GM19397 (cell line): ENCODE data around the gene ASAP2.
"Not testable (repeated sequence)": the region's sequence is repeated elsewhere in the genome, so short reads cannot be mapped to it uniquely, and the experiment has no call there.

Source experiments
- ATAC-seq: cut with Tn5 transposase; IDR thresholded peaks from one replicate; pipeline ENCODE4 v1.9.1; 2021; ENCODE audit warnings: mild to moderate bottlenecking, moderate library complexity; ENCODE audit not compliant: unreplicated experiment

ASAP2 gene

DNA sequence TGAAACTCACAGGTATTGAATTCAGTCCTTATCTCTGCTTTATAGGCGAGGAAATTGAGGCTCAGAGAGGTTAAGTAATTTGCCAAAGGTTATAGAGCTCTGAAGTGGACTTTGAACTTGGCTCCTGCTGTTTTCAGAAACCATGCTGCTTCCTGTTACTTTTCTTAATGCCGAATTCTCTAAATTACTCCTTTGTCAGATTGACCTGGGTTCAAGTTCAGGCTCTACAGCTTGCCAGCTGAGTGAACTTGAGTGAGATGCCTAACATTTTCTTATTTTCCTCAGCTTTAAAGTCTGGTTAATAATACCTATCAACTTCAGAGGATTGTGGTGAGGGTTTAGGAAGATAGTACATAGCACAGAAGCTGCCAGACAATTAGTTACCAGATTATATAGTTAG, 3.4 kb downstream of the ASAP2 start:
- ATAC-seq: no peak

DNA sequence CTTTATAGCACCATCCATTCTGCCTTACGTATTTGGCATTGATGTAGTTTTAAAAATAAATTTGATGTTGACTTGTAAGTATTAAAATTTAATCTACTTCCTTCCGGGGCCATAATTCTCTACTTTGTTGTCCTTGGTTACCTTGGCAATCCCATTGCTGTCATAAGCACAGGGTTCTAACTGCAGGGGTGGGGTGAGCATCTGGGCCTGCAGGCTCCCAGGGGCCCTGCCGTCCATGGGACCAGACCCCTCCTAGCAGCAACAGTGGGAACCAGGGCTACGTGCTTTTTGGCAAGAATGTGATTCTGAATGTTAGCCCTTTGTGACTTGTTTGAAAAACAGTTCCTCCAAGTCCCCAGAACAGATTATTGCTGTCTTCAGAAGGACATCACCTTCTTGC, 4.9 kb downstream of the ASAP2 start:
- no peak for ATAC-seq

DNA sequence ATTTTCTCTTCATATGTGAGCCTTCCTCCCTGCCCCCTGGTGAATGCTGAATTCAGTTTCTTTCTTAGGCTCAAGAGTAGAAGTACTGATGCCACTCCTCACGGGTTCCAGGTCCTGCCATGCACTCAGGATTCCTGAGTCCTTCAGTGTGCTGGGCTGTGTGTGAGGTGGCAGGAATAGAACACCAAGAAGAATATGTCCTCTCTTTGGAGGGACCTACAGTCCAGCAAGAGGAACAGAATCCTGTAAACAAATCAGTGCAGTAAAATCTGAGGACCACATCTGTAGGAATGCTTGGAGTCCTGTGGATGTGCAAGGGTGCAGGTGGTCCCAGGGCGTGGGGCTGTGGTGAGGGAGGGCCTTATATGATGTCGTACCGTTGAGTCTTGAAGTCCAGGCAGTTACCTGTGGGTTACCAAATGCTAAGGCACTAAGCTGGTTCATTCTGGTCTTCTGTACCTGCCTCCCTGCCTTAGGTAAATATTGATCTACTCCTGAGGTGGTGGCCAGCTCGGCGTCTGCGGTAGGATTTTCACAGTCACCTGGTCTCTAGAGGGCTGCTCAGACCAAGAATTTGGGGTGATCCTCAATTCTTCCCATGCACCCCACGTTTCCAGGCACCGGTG, 5.5 kb downstream of the ASAP2 start:
- ATAC-seq: no peak

DNA sequence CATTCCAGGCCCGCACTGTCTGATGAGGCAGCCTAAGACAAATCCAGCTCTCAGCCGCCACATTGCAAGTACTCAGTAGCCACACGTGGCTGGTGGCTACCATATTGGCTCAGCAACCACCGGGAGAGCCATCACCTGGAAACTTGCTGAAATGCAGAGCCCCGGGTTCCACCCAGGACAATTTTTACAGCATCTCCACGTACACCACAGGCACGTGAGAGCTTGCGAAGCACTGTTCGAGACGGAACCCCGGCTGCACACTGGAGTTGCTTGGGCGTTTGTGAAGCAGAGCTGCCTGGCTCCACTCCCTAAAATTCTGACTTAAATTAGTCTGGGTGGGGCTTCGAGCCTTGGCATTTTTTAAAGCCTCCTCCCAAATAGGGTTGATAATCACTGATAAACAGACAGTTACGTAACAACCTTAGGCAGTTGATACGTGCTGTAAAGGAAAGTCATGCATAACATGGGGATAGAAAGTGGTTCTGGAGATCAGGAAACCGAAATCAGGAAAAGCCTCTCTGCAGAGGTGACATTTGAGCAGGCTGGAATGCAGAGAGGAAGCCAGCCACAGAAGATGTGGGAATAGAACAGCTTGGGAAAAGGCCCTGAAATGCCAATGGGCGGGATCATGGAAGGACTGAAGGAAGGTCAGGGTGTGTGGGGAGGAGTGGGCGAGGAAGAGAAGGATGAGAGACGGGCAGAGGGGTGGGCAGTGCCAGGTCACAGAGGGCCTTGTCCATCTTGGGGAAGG, 6.2 kb downstream of the ASAP2 start:
- ATAC-seq: no peak

DNA sequence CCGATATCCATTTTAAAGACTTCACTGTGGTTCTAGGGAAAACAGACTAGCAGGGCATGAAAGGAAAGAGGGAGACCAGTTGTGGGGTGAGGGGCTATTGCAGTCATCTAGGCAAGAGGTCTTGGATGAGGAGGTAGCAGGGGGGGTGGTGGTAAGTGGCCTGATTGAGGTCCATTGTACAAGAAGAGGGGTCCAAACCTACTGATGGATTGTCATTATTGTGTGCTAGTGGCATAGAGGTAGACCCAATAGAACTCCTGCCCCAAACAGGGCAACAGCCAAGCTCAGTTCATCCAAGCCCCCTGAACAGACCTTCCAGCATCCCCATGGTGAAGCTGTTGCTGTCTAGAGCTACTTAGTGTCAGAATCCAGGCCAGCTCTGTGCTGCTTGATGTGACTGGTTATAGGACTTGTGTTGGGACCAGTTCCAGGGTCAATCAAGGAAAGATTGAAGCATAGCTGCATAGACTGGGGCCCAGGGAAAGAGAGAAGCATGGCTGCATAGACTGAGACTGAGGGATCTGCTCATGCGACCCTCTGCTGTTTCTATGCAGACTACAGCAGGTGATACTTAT, 7.0 kb downstream of the ASAP2 start:
- no peak for ATAC-seq

DNA sequence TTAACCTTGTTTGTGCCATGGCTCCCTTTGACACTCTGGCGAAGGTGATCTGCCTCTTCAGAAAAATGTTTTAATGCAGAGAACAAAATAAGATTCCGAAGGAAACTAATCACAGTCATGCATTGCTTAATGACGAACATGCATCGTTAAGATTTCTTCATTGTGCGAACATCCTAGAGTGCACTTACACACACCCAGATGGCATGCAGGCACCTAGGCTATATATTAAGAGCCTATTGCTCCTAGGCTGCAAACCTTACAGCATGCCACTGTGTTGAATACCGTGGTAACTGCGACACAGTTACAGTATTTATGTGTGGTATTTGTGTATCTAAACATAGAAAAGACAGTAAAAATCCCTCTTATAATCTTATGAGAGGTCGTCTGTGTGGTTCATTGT, 8.3 kb downstream of the ASAP2 start:
- ATAC-seq: no peak

DNA sequence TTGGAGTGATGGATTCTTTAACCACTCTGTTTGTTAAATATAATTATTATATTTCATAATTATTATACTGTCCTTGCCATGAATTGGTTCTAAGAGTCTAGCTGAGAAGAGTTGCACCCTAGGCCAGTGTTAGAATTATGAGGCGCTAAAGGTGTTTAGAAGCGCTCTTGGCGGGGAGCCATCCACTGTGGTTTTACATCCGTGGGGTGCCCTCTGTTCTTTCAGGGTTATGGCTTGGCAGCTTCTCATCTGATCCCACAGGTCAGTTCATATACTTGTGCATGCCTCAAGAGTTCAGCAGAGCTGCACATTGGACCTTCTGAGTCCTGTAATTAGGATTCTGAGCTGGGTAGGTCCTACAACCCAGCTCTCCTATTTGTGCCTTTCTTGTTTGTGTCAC, 9.1 kb downstream of the ASAP2 start:
- no peak for ATAC-seq

DNA sequence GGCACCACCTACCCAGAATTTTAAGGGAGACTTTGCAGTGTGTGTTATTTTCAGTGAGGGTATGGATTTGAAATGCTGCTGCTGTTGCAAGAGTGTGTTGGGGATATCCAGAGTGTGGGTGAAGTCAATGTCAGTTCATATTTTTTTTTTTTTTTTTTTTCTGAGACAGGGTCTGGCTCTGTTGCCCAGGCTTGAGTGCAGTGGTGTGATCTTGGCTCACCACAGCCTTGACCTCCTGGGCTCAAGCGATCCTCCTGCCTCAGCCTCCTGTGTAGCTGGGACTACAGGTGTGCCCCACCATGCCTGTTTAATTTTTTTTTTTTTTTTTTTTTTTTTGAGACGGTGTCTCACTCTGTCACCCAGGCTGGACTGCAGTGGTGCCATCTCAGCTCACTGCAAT, 9.5 kb downstream of the ASAP2 start:
- not testable (repeated sequence) for ATAC-seq

DNA sequence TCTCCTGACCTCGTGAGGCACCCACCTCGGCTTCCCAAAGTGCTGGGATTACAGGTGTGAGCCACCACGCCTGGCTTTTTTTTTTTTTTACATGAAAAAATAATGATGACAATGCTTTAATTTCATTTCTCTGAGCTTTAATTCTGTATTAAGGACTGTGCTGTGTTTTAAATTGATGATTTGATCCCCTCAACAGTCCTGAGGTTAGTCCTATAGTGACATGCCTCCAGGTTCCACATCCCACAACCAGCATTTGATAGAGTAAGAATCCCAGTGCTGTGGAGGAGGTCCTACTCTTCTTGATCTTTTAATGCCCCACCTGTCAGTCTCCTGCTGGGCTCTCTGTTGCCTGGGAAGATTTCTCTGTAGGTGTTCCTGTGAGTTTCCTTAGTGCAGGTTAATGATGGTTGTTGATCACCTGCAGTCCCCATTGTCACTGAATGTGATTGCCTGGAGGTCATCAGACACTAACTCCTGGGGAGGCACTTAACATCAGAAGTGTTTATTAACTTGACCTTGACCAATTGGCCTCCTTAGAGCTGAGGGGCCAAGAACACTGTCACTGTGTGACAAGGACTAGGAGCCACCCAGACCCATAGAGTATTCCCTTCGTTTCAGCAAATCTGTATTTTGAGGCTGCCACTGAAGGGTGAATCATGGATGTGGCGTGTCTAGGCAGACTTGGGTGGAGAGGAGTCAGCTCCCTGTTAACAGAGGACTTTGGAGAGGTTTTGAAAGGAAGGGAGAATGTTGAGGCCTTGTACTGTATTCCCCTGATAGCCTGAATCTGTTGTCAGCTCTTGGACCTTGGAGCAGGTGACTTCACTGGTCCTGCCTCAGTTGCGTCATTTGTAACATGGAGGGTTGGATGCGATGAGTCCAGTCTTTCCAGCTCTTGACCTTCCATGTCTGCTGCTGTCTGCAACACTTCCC, 11.5 kb downstream of the ASAP2 start:
- no peak for ATAC-seq

DNA sequence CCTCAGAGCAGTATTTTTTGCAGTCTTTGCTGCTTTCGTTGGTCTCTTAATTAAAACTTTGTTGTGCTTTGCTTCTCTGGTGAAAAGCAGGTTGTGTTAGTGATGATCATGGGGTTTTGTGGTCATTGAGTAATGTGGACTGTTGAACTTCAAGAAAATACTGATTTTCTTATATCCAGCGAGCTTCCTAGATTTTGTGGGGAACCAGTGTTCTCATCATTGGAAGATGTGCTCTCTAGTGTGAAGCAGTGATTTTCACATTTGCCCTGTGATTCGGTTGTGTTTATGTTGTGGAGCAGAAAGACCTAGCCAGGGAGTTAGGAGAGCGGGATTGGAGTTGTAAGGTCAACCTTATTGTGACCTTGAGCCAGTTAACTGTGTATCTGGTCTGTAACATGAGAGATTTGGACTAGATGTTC, 12.4 kb downstream of the ASAP2 start:
- no peak for ATAC-seq

DNA sequence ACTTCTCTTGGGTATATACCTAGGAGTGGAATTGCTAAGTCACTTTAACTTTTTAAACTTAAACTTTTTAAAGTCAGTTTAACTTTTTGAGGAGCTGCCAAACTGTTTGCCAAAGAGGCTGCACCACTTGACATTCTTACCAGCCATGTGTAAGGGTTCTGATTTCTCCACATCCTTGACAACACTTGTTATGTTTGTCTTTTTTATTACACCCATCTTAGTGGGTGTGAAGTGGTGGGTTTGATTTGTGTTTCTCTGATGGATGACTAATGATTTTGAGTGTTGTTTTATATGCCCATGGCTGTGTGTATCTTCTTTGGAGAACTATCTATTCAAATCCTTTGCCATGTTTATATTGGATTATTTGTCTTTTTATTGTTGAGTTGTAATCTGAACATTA, 13.6 kb downstream of the ASAP2 start:
- no peak for ATAC-seq

DNA sequence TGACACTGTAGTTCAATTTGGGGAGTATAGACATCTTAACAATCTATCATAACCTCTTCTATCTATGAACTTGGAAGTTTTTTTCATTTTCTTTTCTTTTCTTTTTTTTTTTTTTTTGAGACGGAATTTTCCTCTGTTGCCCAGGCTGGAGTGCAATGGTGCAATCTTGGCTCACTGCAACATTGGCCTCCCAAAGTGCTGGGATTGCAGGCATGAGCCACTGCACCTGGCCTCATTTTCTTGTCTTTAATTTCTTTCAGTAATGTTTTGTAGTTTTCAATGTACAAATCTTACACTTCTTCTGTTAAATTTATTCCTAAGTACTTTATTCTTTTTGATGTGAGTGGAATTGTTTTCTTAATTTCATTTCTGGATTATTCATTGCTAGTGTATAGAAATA, 14.6 kb downstream of the ASAP2 start:
- ATAC-seq: no peak

DNA sequence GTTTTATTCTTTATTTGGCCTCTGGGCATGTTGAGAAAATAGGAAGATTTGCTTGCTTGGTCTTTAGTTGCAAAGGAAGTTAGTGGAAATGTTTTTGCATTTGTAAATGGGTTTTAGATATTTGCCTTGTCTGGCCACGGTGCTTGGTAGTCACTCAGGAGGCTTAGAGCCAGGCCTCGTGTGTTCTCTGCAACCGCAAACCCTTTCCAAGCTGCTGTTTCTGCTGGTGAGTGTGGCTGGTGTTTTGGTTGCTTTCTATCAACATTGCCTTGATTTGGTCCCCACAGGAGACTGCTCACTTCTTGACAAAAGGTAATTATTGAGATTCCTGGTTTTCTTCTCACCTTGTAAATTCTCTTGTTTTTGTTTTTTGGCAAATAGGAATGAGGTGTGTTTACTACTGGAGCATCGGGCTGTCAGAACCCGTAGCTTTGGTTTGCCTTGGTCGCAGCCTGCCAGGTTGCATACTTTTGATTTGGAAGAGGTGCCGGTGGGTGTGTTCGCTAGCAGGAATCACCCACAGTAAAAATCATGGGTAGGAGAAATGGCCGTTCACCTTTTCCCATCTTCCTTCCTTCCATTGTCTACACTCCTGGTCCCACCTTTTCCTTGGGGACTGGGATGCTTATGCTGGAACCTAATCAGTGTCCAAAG, 15.8 kb downstream of the ASAP2 start:
- no peak for ATAC-seq

DNA sequence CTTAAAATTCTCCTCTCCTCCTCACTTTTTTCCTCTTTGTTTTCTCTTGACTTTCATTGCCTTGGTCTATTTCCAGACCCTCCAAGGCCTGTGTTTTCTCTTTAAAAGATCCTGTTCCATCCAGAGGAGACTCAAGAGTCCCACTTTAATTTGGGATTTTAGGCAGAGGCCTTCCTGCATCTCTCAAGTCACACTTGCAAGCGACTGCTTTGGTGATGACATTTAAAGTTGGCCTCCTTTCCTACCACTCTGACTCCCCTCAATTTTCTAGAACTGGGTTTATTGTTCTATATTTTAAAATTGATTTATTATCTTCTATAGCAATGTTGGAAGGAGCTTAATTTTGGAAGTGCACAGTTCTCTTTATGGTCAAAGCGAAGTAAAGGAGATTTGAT, 16.3 kb downstream of the ASAP2 start:
- ATAC-seq: no peak

DNA sequence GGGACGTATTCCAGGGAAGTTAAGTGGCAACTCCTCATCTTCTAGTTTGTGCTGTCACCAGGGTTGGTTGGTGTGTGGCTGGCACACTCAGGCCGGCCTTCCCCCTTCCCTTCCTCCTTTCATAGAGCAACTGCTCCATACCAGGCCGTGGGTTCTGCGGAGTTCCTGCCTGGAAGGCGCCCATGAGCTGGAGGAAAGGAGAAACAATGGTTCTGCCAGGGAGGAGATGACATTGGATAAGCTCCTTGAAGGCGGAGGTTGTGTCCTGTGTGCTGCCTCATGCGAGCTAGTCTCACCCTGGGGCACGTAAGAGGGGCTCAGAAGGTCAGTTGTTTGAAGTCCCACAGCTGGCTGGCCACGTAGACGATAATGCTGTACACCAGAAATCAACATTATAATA, 19.2 kb downstream of the ASAP2 start:
- no peak for ATAC-seq

DNA sequence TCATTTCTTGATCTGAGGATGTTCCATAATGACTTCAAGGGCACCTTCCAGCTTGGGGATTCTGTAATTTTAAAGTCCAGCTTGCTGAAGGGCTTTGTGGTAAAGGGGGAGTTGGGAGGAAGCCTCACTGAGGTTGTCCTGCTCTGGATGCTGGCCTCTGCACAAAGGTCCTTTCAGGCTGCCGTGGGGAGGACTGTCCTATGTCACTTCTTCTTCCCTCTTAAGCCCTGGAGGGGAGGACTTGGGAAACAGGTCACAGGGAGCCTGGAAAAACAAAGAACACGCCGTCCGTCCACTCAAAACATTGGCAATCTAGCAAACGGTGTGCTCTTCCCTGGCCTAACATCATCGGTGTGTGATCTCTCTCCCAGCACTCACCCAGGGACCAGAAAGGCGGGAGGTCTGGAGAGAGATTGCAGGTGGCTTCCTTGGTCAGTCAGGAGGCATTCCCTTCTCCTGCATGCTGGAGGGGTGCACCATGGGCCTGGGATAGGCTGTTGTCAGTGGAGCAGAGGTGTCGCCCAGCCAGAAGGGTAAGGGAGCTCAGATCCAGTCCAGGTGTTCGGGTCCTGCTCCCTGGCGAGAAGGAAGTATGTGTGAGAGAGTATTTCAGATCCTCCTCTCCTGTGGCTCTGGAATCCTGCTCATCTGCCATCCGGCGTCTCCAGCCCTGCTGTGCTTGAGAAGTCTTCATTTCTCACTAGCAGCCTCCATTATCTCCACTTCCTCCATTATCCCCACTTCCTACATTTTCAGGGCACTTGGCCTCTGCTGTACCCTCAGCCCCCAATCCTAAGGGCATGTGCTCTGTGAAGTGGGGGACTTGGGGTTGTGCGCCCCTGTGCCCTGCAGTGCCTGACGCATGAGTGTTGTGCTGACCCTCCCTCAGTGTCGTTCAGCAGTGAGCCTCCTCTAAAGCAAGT, 20.1 kb downstream of the ASAP2 start:
- ATAC-seq: no peak

DNA sequence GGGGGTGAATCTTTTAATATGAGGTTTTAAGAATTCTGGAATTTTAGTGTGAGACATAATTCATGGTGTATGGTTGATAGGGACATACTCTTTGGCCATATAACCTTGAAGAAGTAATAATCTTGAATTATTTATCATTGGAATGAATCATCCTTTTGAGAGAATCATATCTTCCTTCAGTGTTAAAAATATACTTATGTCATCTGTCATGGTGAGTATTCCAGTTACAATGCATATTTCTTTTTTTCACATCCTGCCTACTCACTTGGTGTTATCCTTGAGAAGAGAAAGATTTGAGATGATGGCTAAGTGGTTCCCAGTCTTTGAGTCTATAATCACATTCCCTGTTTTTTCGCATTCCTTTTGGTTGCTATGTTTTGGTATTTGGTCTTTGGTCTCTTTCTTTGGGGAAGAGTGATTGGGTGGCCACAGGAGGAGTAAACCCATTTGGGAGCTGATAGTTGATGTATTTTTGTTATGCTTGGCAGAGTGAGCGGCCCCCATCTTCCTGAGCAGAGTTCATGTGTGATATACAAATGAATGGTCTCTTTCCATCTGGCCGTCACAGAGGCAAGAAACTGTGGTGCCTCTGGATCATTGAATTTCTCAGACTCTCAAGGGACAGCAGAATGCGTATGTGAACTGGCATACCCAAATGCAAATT, 21.6 kb downstream of the ASAP2 start:
- no peak for ATAC-seq

DNA sequence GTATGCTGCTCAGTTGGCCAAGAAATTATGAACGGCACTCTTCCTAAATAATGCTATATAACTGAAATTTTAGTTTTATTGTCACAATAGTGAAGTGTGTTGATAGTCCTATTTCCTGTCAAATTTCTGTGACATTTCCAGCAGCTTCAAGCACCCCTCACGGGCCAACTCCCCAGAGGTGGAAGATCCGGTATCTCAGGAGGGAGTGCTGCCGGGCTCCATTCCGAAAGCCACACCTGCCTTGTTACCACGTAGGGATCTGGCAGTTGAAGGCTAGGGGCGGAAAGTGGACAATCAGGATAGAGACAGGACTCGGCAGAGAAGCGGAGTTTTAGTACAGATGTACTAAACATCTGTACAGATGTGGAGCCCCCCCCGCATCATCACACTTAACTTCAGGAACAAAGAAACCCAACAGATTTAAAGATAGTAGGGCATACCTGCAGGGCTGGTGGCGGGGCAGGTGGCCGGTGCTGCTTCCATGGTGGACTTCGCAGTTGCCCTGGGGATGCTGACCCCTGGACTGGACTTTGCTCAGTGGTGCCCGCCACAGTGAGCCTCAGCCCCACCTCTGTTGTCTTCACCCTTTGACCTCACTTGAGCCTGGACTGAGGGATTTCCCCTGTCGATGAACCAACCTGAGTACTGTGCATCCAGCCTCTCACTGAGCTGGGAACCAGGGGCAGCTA, 22.3 kb downstream of the ASAP2 start:
- no peak for ATAC-seq

DNA sequence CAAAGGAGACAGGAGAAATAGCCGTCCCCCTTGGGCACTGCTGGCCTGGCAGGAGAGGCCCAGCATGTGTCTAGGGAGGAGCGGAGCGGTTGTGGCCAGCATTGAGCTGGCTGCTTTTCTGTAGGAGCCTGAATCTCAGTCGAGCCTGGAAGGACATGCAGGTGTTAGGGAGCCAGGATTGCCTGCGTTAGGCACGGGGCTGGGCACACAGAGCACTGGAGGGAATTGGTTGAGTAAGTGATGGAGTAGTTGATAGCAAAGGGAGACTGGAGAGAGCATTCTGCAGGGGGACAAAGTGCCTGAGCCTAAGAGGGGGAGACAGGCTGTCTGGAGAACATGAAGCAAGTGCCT, 22.8 kb downstream of the ASAP2 start:
- no peak for ATAC-seq
